ENCODE results near the gene B4GALNT3. TPM values are rescaled to one million over a fixed set of nuclear protein-coding genes. Genes with fewer than 3 reads are reported as not detected.

Gene B4GALNT3
- total and polyA plus RNA-seq, 2 experiments from 2014 or later: 4.4 to 13.9 TPM

- 66% methylated on average over 11 of the region's 11 CpGs for WGBS (ENCODE audit: low lambda C conversion rate, missing lambda C conversion rate)
- H4K20me1 ChIP-seq (ENCODE audit: insufficient read depth, poor library complexity, severe bottlenecking): no peaks in the 10 kb centered on the region
- TF ChIP-seq EZH2phosphoT487 (IDR thresholded peaks at IDR 0.05; ENCODE audit: low read depth, severe bottlenecking, unreplicated experiment): no peak
- TF ChIP-seq CTCF (IDR thresholded peaks at IDR 0.05; ENCODE audit: poor library complexity): no peak
- TF ChIP-seq EZH2 (IDR thresholded peaks at IDR 0.05; ENCODE audit: borderline replicate concordance): no peak
- H3K27ac ChIP-seq: no peak overlapping the region
- H3K79me2 ChIP-seq: no peaks in the 10 kb centered on the region
- H3K4me1 ChIP-seq (ENCODE audit: insufficient read depth): peaks cover 7% of the 10 kb centered on the region
- H2AFZ ChIP-seq: no peak overlapping the region
- no peak overlapping the region for H3K4me3 ChIP-seq
- H3K27me3 ChIP-seq: no peaks in the 10 kb centered on the region
- H3K36me3 ChIP-seq (replicated peaks; ENCODE audit: insufficient read depth, low read depth): no peaks in the 10 kb centered on the region
- no peaks in the 10 kb centered on the region for H3K9me2 ChIP-seq (replicated peaks; ENCODE audit: insufficient read depth)
- H3K9me3 ChIP-seq (ENCODE audit: low read depth): no peaks in the 10 kb centered on the region
- no peak for DNase-seq (ENCODE audit: low spot score)
- H3K4me2 ChIP-seq: no peak overlapping the region
These were observed 10.4 kb downstream of the B4GALNT3 start for GRCh38 chr12:470133-470532.

- no peak overlapping the region for H3K4me2 ChIP-seq
- H3K27ac ChIP-seq: no peak overlapping the region
- 89% methylated on average over 5 of the region's 5 CpGs for WGBS (ENCODE audit: low lambda C conversion rate, missing lambda C conversion rate)
- no peaks in the 10 kb centered on the region for H3K9me2 ChIP-seq (replicated peaks; ENCODE audit: insufficient read depth)
- no peaks in the 10 kb centered on the region for H3K79me2 ChIP-seq
- H3K4me1 ChIP-seq (ENCODE audit: insufficient read depth): peaks cover 6% of the 10 kb centered on the region
- H4K20me1 ChIP-seq (ENCODE audit: insufficient read depth, poor library complexity, severe bottlenecking): no peaks in the 10 kb centered on the region
- H3K4me3 ChIP-seq: no peak overlapping the region
- H3K27me3 ChIP-seq: no peaks in the 10 kb centered on the region
- no peak overlapping the region for H2AFZ ChIP-seq
- no peaks in the 10 kb centered on the region for H3K36me3 ChIP-seq (replicated peaks; ENCODE audit: insufficient read depth, low read depth)
- no peak for TF ChIP-seq EZH2 (IDR thresholded peaks at IDR 0.05; ENCODE audit: borderline replicate concordance)
- TF ChIP-seq EZH2phosphoT487 (IDR thresholded peaks at IDR 0.05; ENCODE audit: low read depth, severe bottlenecking, unreplicated experiment): no peak
- TF ChIP-seq CTCF (IDR thresholded peaks at IDR 0.05; ENCODE audit: poor library complexity): no peak
- DNase-seq (ENCODE audit: low spot score): no peak
- no peaks in the 10 kb centered on the region for H3K9me3 ChIP-seq (ENCODE audit: low read depth)
These were observed 13.5 kb downstream of the B4GALNT3 start for GRCh38 chr12:473198-473597.

- no peaks in the 10 kb centered on the region for H3K36me3 ChIP-seq (replicated peaks; ENCODE audit: insufficient read depth, low read depth)
- no peaks in the 10 kb centered on the region for H3K79me2 ChIP-seq
- WGBS (ENCODE audit: low lambda C conversion rate, missing lambda C conversion rate): 68% methylated on average over 9 of the region's 9 CpGs
- H3K9me3 ChIP-seq (ENCODE audit: low read depth): no peaks in the 10 kb centered on the region
- H3K27me3 ChIP-seq: no peaks in the 10 kb centered on the region
- H3K4me2 ChIP-seq: no peak overlapping the region
- H3K9me2 ChIP-seq (replicated peaks; ENCODE audit: insufficient read depth): no peaks in the 10 kb centered on the region
- H3K4me1 ChIP-seq (ENCODE audit: insufficient read depth): no peaks in the 10 kb centered on the region
- H2AFZ ChIP-seq: no peak overlapping the region
- H3K4me3 ChIP-seq: no peak overlapping the region
- H3K27ac ChIP-seq: no peak overlapping the region
- no peak for DNase-seq (ENCODE audit: low spot score)
- TF ChIP-seq CTCF (IDR thresholded peaks at IDR 0.05; ENCODE audit: poor library complexity) (no peak), EZH2phosphoT487 (IDR thresholded peaks at IDR 0.05; ENCODE audit: low read depth, severe bottlenecking, unreplicated experiment) (no peak), EZH2 (IDR thresholded peaks at IDR 0.05; ENCODE audit: borderline replicate concordance) (no peak)
- no peaks in the 10 kb centered on the region for H4K20me1 ChIP-seq (ENCODE audit: insufficient read depth, poor library complexity, severe bottlenecking)
These were observed 14.3 kb downstream of the B4GALNT3 start for GRCh38 chr12:473863-474577.

Data from hepatocyte (in vitro differentiated cells).